Adrenal gland (tissue), 12 donors: ENCODE measurements around the gene RPS2. TPM values are rescaled to one million over a fixed set of nuclear protein-coding genes. Genes with fewer than 3 reads are reported as not detected.
"Not testable (repeated sequence)": the region's sequence is repeated elsewhere in the genome, so short reads cannot be mapped to it uniquely, and the experiment has no call there.

ENCODE experiments used
- DNase-seq, 7 donors: peaks; one replicate each; pipeline ENCODE4 v3.0.0-alpha.2; 2019 to 2020
- H3K27ac ChIP-seq, 5 donors: fragments of 200-600 bp; sonication (generic) in 4 of 5; 1 replicate in 3 of 5; 2 replicates in 2 of 5; pipeline versions ENCODE4 v1.5.1 to v1.8.0; 2016 to 2020; ENCODE audit warnings: mild to moderate bottlenecking in 1 of 5
- H3K27me3 ChIP-seq: fragments of 200-600 bp; 2 replicates; pipeline ENCODE4 v1.8.0; 2021
- H3K36me3 ChIP-seq, 2 donors: fragments of 200-600 bp; replicated peaks in 1 of 2; 1 replicate in 1 of 2; 2 replicates in 1 of 2; pipeline versions ENCODE4 v1.5.1 to v1.8.0; 2018 to 2022
- H3K4me1 ChIP-seq, 2 donors: fragments of 200-600 bp; replicated peaks in 1 of 2; 1 replicate in 1 of 2; 2 replicates in 1 of 2; pipeline versions ENCODE4 v1.5.1 to v1.8.0; 2018 to 2021
- H3K4me3 ChIP-seq, 4 donors: fragments of 200-600 bp; sonication (generic) in 3 of 4; one replicate each; pipeline ENCODE4 v1.5.1; 2016 to 2018
- H3K9me3 ChIP-seq, 3 donors: fragments of 200-600 bp; sonication (generic) in 1 of 3; replicated peaks in 1 of 3; 1 replicate in 2 of 3; 2 replicates in 1 of 3; pipeline versions ENCODE4 v1.5.1 to v1.8.0; 2016 to 2021
- CTCF ChIP-seq, 6 experiments: fragments of 450-650 bp in 4 of 6; fragments of 200-600 bp in 2 of 6; sonication (generic) in 1 of 6; IDR thresholded peaks; 1 replicate in 5 of 6; 2 replicates in 1 of 6; pipeline versions ENCODE4 v1.5.1 to v1.8.0; 2016 to 2021; ENCODE audit warnings: antibody characterized with exemption in 6 of 6, mild to moderate bottlenecking in 2 of 6, moderate library complexity in 1 of 6
- POLR2A ChIP-seq, 2 donors: fragments of 450-650 bp; IDR thresholded peaks; one replicate each; pipeline ENCODE4 v1.6.1; 2017; ENCODE audit warnings: antibody characterized with exemption in 2 of 2, mild to moderate bottlenecking in 2 of 2, moderate library complexity in 1 of 2
- WGBS, 4 donors: extraction: QIAGEN DNeasy Blood & Tissue Kit in 2 of 4; methylation state at CpG; one replicate each; pipeline versions ENCODE4 v1.1.5 to v1.1.7; 2013 to 2017; 5-methylcytosine and 5-hydroxymethylcytosine counted together
- intact Hi-C, 2 donors: fragments of 100-400 bp; cut with DNase I; formaldehyde crosslinking; loops; one replicate each; pipeline versions ENCODE4 v1.14.1 to v1.15.0; 2022 to 2023
- polyA plus RNA-seq, 3 donors: library from polyadenylated mRNA; stranded (reverse); fragments of 200-250 nt in 2 of 3; fragments of 350-450 nt in 1 of 3; fragmentation: Illumina TruSeq in 1 of 3; extraction: RNeasy Lipid Tissue Mini Kit (QIAGEN cat#74804) in 1 of 3; gene quantifications; one replicate each; pipeline ENCODE4 v1.2.3, GENCODE V29; 2013 to 2014
- total RNA-seq, 9 donors: library from RNA; depleted of rRNA in 4 of 9; stranded (reverse); fragments of >200 nt in 4 of 9; fragments of 120-200 nt in 1 of 9; fragmentation: NEBNext Ultra II Directional in 1 of 9; extraction: Animal tissue kit (Norgen Biotek cat#: 25700) in 1 of 9; gene quantifications; one replicate each; pipeline versions ENCODE4 v1.1.0 to v1.2.4, GENCODE V29; 2013 to 2023
- donor health status: healthy with polysubstance abuse.
- donor health status: Bipolar disorder and iron deficiency.
- donor health status: DM: yes; HTN: yes; CAD: no.
- donor health status: DM: no; HTN: no; CAD: no.
- donor health status: DM: no; HTN: no; CAD: no.
- donor health status: DM: yes; HTN: yes; CAD: no.

RPS2 gene
- total and polyA plus RNA-seq, 12 donors = 1,045 to 4,016 (median 1,739) TPM

- WGBS, 4 donors = 14 to 28% (median 23%) methylated on average over 11 to 24 of the region's 24 CpGs
- no peaks in the 10 kb centered on the region for H3K9me3 ChIP-seq
Measured at GRCh38 chr16:1965396-1966001, 873 bp upstream of the RPS2 start.

GRCh38 chr16:1963806-1964505, 670 bp downstream of the RPS2 start:
- Histone ChIP-seq H3K4me3 (peak overlapping the region in 3 of 4 donors; percentile 71 to 90 (median 72)), H3K27ac (peak overlapping the region; percentile 92 to 98 (median 95)), H3K4me1 (peaks cover 10 to 29% of the 10 kb centered on the region in 2 donors), H3K27me3 (no peaks in the 10 kb centered on the region), H3K36me3 (peaks cover 0 to 23% of the 10 kb centered on the region in 2 donors), H3K9me3 (no peaks in the 10 kb centered on the region)
- peak in 2 of 6 experiments; percentile 20 to 26 for TF ChIP-seq CTCF (IDR thresholded peaks at IDR 0.05)
- no peak for TF ChIP-seq POLR2A (IDR thresholded peaks at IDR 0.05)
- WGBS, 4 donors = 8 to 13% (median 10%) methylated on average over 25 to 44 of the region's 44 CpGs
- peak in 6 of 7 donors; percentile 38 to 83 (median 62) for DNase-seq
- intact Hi-C loops = no loop called here

More at GRCh38 chr16:1965396-1966001, 873 bp upstream of the RPS2 start:
- peaks cover 0 to 23% of the 10 kb centered on the region in 2 donors for H3K36me3 ChIP-seq
- peak overlapping the region; percentile 72 to 92 (median 90) for H3K4me3 ChIP-seq
- no peak for DNase-seq
- H3K4me1 ChIP-seq = peaks cover 10 to 24% of the 10 kb centered on the region in 2 donors
- no peak for TF ChIP-seq POLR2A (IDR thresholded peaks at IDR 0.05)
- TF ChIP-seq CTCF (IDR thresholded peaks at IDR 0.05) = no peak
- intact Hi-C loops = no loop called here
- H3K27me3 ChIP-seq = no peaks in the 10 kb centered on the region
- H3K27ac ChIP-seq = peak overlapping the region; percentile 85 to 98 (median 95)

GRCh38 chr16:1962161-1963153, 2.2 kb downstream of the RPS2 start:
- DNase-seq, H3K9me3 ChIP-seq, H3K27me3 ChIP-seq, H3K27ac ChIP-seq, intact Hi-C loops: not testable (repeated sequence)
- Histone ChIP-seq H3K4me3 (peak overlapping the region in 1 of 4 donors; percentile 90), H3K36me3 (peaks cover 0 to 23% of the 10 kb centered on the region in 2 donors), H3K4me1 (peaks cover 10 to 29% of the 10 kb centered on the region in 2 donors)
- 81 to 86% (median 84%) methylated on average over 21 to 37 of the region's 37 CpGs for WGBS, 4 donors

- DNase-seq = no peak
- H3K27ac ChIP-seq = no peak overlapping the region
- 58 to 73% (median 65%) methylated on average over 3 to 6 of the region's 6 CpGs for WGBS, 4 donors
- peaks cover 10 to 29% of the 10 kb centered on the region in 2 donors for H3K4me1 ChIP-seq
- TF ChIP-seq CTCF (IDR thresholded peaks at IDR 0.05) = no peak
- no peak for TF ChIP-seq POLR2A (IDR thresholded peaks at IDR 0.05)
- intact Hi-C loops = no loop called here
- no peaks in the 10 kb centered on the region for H3K9me3 ChIP-seq
- H3K27me3 ChIP-seq = no peaks in the 10 kb centered on the region
- H3K36me3 ChIP-seq = peaks cover 0 to 23% of the 10 kb centered on the region in 2 donors
- no peak overlapping the region for H3K4me3 ChIP-seq
Measured at GRCh38 chr16:1961651-1962067, 3.0 kb downstream of the RPS2 start.
